HCT116 (cell line): ENCODE data around the gene HIGD2A.

Experiments used
- POLR2A ChIP-seq: IDR thresholded peaks from 2 replicates; pipeline ENCODE4 v1.7.0; 2011; ENCODE audit warnings: borderline replicate concordance; ENCODE audit not compliant: insufficient read depth, insufficient read length; ENCODE audit errors: extremely low read depth
- TF ChIP-seq, protein P1 (sequence below), 3 experiments: fragments of 200-600 bp in 1 of 3; sonication (generic) in 1 of 3; IDR thresholded peaks in 2 of 3; conservative IDR thresholded peaks in 1 of 3; 2 replicates each; pipeline ENCODE4 v1.5.1; 2012 to 2017; ENCODE audit warnings: low read depth in 2 of 3, low read length in 2 of 3, antibody characterized with exemption in 1 of 3, borderline replicate concordance in 1 of 3, control low read depth in 1 of 3, mild to moderate bottlenecking in 1 of 3, mixed read lengths in 1 of 3, mixed run types in 1 of 3, moderate library complexity in 1 of 3; ENCODE audit not compliant: insufficient read depth in 1 of 3

DNA sequence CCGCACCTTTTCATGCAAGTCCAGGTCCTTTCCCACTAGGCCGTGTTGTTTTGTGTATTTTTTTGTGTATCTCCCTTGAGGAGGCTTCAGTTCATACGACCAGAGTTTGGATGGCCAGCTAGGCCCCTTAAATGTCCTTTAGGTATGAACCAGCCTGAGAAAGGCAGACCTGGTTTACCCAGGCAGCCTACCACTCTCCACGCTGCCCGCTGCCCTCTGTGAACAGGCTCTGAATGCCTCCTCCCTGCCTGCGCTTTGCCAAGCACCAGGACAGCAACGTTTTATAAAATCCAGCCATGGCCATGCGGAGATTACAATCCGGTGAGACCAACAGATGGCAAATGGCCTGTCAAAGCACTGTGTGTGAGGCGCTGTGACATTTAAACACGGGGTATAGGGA is 28.4 kb downstream of the HIGD2A start:
- TF ChIP-seq POLR2A: no peak
- TF ChIP-seq, protein P1, sequence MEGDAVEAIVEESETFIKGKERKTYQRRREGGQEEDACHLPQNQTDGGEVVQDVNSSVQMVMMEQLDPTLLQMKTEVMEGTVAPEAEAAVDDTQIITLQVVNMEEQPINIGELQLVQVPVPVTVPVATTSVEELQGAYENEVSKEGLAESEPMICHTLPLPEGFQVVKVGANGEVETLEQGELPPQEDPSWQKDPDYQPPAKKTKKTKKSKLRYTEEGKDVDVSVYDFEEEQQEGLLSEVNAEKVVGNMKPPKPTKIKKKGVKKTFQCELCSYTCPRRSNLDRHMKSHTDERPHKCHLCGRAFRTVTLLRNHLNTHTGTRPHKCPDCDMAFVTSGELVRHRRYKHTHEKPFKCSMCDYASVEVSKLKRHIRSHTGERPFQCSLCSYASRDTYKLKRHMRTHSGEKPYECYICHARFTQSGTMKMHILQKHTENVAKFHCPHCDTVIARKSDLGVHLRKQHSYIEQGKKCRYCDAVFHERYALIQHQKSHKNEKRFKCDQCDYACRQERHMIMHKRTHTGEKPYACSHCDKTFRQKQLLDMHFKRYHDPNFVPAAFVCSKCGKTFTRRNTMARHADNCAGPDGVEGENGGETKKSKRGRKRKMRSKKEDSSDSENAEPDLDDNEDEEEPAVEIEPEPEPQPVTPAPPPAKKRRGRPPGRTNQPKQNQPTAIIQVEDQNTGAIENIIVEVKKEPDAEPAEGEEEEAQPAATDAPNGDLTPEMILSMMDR (IDR thresholded peaks at IDR 0.05 in 2 of 3, conservative IDR thresholded peaks at IDR 0.05 in 1 of 3; ENCODE audit: borderline replicate concordance in 1 of 3, insufficient read depth in 1 of 3, low read depth in 2 of 3, low read length in 2 of 3): no peak
